ENCODE results near the gene ITGB3BP. TPM values are rescaled to one million over a fixed set of nuclear protein-coding genes. Genes with fewer than 3 reads are reported as not detected.
"Not testable (repeated sequence)": the region's sequence is repeated elsewhere in the genome, so short reads cannot be mapped to it uniquely, and the experiment has no call there.

ITGB3BP gene, protein sequence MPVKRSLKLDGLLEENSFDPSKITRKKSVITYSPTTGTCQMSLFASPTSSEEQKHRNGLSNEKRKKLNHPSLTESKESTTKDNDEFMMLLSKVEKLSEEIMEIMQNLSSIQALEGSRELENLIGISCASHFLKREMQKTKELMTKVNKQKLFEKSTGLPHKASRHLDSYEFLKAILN
- 10 to 100 TPM; 22.3 to 49.5 (median 32.4) TPM for polyA plus RNA-seq (ENCODE audit: low read depth in 6 of 6)

DNA sequence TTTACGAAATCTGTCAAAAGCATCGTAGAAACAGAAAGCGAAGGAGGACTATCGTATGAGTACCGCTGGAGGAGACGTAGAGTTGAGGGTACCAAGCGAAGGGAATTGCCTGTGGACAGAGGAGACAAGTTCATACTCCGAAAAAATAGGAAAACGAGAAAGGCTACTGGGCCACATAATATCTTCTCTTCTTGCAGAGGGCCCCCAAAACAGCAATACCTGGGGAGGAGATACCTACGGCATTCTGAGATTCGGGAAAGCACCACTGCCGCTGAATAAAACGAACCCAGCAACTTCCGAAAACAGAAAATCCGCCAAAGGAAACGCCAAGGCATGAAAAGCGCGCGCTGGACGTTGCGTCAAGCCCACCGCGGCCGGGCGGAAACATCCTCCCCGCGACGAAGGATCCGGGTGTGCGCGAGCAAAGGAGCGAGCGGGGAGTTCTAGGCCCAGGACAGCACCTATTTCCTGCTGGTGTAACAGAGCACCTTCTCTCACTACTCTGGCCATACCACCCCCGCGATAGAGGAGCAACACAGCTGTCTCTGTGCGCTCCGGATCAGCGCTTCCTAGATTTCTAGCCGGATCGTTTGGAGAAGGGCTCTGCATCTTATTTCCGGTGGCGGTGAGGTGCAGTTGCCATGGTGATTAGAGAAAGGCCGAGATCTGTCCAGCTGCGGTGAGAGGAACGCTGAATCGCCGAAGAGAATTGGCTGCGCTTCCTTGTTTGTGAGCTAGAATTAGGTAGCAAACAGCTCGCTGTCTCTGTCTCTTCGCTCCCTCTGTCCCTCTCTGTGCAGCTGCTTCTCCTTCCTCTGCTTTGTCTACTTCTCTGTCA is at the start of gene ITGB3BP, which contains the start of gene EFCAB7:
Gene ITGB3BP, minus strand, starts transcription at position 335 of the 838 bp plus-strand sequence. Its CDS starts 92 bp downstream, at position 243.
Gene EFCAB7, plus strand, starts transcription at position 635 of the 838 bp plus-strand sequence. CDS start 2,048 bp downstream, outside the sequence.
- Mint-ChIP-seq H3K4me3 (peak within 1 kb of the TSS; percentile 89 to 99 (median 96)), H3K36me3 (no peaks in the 10 kb centered on the region), H3K27me3 (no peaks in the 10 kb centered on the region), H3K9me3 (no peaks in the 10 kb centered on the region), H3K4me1 (peaks cover 3 to 25% (median 22%) of the 10 kb centered on the region in 3 donors), H3K27ac (peak within 1 kb of the TSS; percentile 94 to 99 (median 98))
- ATAC-seq (ENCODE audit: low read depth in 2 of 2) (peak; percentile 79 to 82), DNase-seq (peak; percentile 83)

DNA sequence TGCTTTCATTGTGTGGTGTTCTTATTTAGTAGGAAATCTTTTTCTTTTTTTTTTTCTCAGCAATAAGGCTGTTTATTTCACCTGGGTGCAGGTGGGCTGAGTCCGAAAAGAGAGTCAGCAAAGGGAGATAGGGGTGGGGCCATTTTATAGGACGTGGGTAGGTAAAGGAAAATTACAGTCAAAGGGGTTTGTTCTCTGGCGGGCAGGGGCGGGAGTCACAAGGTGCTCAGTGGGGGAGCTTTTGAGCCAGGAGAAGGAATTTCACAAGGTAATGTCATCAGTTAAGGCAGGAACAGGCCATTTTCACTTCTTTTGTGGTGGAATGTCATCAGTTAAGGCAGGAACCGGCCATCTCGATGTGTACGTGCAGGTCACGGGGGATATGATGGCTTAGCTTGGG is 49.7 kb upstream of the ITGB3BP start:
- H3K27me3 Mint-ChIP-seq; H3K4me3 Mint-ChIP-seq; H3K4me1 Mint-ChIP-seq; H3K36me3 Mint-ChIP-seq; ATAC-seq (ENCODE audit: low read depth in 2 of 2); H3K9me3 Mint-ChIP-seq; DNase-seq: not testable (repeated sequence)
- peak overlapping the region in 2 of 6 donors; percentile 4 to 43 for H3K27ac Mint-ChIP-seq

DNA sequence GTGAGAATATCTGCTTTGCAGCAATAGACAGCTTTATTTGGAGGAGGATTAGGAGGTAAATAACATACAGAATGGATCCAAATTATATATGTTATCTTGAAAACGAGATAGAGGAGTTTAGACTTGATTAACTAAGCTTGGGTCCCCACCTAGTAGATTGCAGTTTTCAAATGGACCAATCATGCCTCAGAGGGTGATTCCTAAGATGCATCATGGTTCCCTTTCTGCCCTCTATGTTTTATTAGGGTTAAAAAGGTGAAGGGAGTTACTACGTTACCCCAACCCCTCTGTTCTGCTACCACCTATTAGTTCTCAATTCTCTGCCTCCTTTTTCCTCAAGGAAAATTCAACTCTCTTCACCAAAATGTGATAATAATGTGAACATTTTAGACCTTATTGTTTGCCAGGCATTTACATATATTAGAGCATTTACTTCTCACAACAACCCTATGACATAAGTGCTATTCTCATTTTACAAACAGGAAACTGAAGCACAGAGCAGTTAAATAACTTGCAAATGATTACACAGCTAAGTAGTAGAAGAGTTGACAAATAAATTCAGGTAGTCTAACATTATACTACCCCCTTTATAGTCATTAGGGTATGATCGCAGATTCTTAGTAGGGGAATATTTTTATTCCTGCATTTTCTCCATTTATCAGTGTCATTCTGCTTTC is 46.8 kb upstream of the ITGB3BP start:
- ATAC-seq (ENCODE audit: low read depth in 2 of 2): no peak
- Mint-ChIP-seq H3K27me3 (no peaks in the 10 kb centered on the region), H3K4me1 (no peaks in the 10 kb centered on the region), H3K9me3 (no peaks in the 10 kb centered on the region), H3K4me3 (no peak overlapping the region), H3K27ac (peak overlapping the region in 1 of 6 donors; percentile 4), H3K36me3 (peaks cover 0 to 7% of the 10 kb centered on the region in 2 donors)
- no peak for DNase-seq

DNA sequence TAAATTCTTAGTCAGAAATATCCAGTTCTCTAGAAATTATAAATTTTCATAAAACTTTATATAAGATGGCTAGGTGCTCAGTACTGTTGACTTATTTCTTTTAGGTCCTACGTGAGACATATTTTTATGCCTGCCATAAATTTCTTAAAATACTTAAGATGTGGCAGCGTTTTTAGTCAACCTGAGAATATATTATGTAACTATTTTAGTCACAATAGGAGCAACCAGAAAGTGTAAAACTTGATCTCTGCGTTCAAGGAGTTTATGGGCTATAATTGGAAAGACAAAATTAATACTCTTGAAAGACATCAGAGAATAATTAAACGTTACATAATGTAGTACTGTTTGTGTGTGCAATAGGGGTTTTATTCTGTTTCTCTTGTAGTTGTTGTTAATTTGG is 46.0 kb upstream of the ITGB3BP start:
- Mint-ChIP-seq H3K27ac (no peak overlapping the region), H3K9me3 (peaks cover 0 to 1% (median 0%) of the 10 kb centered on the region in 7 donors)
- DNase-seq: no peak

DNA sequence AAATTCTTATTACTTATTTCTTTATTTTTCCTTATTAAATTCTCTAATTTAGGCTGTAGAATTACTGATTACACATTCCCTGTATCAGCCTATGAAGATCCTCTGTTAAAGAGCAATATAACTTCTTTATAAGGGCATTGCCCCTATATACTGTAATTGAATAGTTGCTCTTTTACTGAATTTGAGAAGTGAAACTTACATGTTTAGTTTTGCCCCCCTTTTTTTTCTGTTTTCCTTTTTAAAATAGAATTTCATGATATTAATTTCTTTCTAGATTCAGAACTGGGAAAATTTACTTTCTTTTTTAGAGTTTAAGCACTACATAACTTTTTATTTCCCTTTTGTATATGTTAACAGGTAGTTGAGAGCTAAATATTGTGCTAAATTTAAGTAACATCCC is 40.7 kb upstream of the ITGB3BP start:
- peak; percentile 36 to 41 for ATAC-seq (ENCODE audit: low read depth in 2 of 2)
- DNase-seq: no peak
- H3K27me3 Mint-ChIP-seq: no peaks in the 10 kb centered on the region
- H3K9me3 Mint-ChIP-seq: peaks cover 0 to 1% (median 0%) of the 10 kb centered on the region in 7 donors
- H3K4me3 Mint-ChIP-seq: no peak overlapping the region
- peak overlapping the region in 1 of 6 donors; percentile 60 for H3K27ac Mint-ChIP-seq
- peaks cover 0 to 5% (median 0%) of the 10 kb centered on the region in 3 donors for H3K4me1 Mint-ChIP-seq
- H3K36me3 Mint-ChIP-seq: peaks cover 0 to 21% of the 10 kb centered on the region in 2 donors

More for the DNA sequence above, 46.0 kb upstream of the ITGB3BP start:
- Mint-ChIP-seq H3K4me1 (no peaks in the 10 kb centered on the region), H3K36me3 (peaks cover 0 to 7% of the 10 kb centered on the region in 2 donors), H3K4me3 (no peak overlapping the region), H3K27me3 (no peaks in the 10 kb centered on the region)
- no peak for ATAC-seq (ENCODE audit: low read depth in 2 of 2)

DNA sequence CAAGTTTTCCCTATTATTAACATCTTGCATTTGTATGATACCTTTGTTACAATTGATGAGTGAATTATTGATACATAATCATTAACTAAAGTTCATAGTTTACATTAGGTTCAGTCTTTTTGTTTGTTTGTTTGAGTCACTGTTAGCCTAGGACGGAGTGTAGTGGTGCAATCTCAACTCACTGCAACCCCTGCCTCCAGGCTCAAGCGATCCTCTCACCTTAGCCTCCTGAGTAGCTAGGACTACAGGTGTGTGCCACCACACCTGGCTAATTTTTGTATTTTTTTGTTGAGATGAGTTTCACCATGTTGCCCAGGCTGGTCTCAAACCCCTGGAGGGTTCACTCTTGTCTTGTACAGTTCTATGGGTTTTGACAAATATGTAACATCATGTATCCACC is 36.3 kb upstream of the ITGB3BP start:
- no peak overlapping the region for H3K4me3 Mint-ChIP-seq
- H3K4me1 Mint-ChIP-seq: peaks cover 0 to 9% (median 0%) of the 10 kb centered on the region in 3 donors
- peaks cover 0 to 14% of the 10 kb centered on the region in 2 donors for H3K36me3 Mint-ChIP-seq
- peaks cover 0 to 1% (median 0%) of the 10 kb centered on the region in 7 donors for H3K9me3 Mint-ChIP-seq
- H3K27ac Mint-ChIP-seq: no peak overlapping the region
- no peaks in the 10 kb centered on the region for H3K27me3 Mint-ChIP-seq
- ATAC-seq (ENCODE audit: low read depth in 2 of 2) (no peak), DNase-seq (no peak)

DNA sequence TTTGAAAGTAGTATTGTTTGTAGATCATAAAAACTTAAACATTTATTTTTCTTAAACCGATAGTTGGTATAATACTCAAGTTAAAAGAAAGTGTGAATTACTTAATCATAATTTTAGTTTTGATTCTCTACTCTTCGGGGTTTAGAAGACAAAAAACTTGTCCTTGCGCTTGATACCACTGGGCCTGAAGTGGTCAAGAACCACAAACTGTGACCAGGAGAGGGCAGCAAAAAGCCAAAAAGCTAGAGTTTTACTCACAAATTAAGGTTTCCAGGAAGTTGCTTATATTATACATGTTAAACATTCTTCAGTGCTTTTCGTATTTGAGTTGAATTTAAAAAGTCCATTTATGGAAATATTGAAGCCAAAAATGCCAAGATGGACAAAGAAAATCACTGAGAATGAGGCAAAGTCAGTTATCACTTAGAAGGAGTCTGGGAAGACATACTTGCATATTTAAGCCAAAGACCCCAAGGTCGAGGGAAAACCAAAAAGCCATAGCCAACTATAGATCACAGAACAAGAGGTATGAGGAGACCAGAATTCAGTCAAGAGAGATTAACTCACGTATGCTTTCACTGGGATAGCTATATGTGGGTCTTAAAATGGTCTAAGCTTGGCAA is 34.5 kb upstream of the ITGB3BP start:
- Mint-ChIP-seq H3K27ac (peak overlapping the region in 1 of 6 donors; percentile 38), H3K27me3 (no peaks in the 10 kb centered on the region), H3K36me3 (peaks cover 0 to 14% of the 10 kb centered on the region in 2 donors), H3K4me3 (no peak overlapping the region), H3K9me3 (no peaks in the 10 kb centered on the region), H3K4me1 (peaks cover 0 to 5% (median 0%) of the 10 kb centered on the region in 3 donors)
- DNase-seq: no peak
- ATAC-seq (ENCODE audit: low read depth in 2 of 2): no peak

DNA sequence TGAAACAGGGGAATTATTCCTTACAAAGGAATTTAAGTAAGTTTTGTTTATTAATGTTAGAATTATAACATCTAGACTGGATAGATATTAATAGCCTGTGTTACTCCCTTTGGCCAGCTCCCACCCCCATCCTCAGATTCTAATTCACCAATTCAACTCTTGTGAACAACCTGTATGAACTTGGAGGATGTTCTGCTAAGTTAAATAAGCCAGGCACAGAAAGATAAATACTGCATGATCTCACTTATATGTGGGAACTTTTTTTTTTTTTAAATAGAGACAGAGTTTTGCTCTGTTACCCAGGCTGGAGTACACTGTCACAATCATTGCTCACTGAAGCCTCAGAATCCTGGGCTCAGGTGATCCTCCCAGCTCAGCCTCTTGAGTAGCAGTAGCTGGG is 32.5 kb upstream of the ITGB3BP start:
- no peaks in the 10 kb centered on the region for H3K9me3 Mint-ChIP-seq
- H3K27ac Mint-ChIP-seq: peak overlapping the region in 2 of 6 donors; percentile 16 to 29
- H3K36me3 Mint-ChIP-seq: peaks cover 0 to 7% of the 10 kb centered on the region in 2 donors
- DNase-seq (no peak), ATAC-seq (ENCODE audit: low read depth in 2 of 2) (no peak)
- H3K27me3 Mint-ChIP-seq: no peaks in the 10 kb centered on the region
- H3K4me3 Mint-ChIP-seq: no peak overlapping the region
- H3K4me1 Mint-ChIP-seq: peaks cover 0 to 5% (median 0%) of the 10 kb centered on the region in 3 donors

DNA sequence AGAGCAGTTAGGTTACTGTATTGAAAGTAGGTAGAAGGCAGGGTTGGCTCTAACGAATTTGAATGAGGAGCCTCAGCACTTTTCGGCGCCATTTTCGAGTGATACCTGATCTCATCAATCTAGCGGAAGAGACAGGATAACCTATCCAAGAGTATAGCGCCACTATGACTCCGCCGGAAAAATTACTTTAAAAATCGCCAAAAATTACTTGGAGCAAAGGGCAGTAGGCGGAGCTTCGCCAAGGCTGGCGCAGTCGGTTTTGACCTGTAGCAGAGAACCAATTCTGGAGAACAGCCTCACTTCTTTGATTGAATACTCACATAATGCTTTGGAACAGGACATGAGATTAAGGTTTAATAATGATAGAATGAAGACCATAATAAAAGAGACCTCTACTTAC is 25.9 kb upstream of the ITGB3BP start:
- Mint-ChIP-seq H3K27ac (peak overlapping the region in 1 of 6 donors; percentile 49), H3K4me1 (no peaks in the 10 kb centered on the region), H3K4me3 (no peak overlapping the region), H3K36me3 (peaks cover 0 to 20% of the 10 kb centered on the region in 2 donors), H3K27me3 (no peaks in the 10 kb centered on the region), H3K9me3 (no peaks in the 10 kb centered on the region)
- DNase-seq: no peak
- no peak for ATAC-seq (ENCODE audit: low read depth in 2 of 2)

DNA sequence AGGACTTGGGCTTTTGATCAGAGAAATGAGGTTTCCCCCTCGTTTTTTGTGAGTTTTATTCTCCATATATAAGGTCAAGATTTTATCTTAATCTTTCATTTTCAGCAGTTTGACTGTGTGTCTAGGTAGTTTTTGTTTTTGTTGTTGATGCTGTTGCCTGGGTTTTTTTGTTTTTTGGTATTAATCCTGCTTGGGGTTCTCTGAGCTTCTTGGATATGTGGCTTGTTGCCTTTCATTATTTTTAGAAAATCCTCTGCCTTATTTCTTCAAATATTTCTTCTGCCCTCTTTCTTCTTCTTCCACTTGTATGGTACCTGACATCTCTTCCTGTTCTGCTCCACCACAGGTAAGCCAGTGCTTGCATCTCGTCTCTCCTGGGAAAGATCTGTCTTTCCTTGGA is 25.3 kb upstream of the ITGB3BP start:
- no peak overlapping the region for H3K4me3 Mint-ChIP-seq
- ATAC-seq (ENCODE audit: low read depth in 2 of 2) (no peak), DNase-seq (no peak)
- H3K9me3 Mint-ChIP-seq: no peaks in the 10 kb centered on the region
- H3K4me1 Mint-ChIP-seq: no peaks in the 10 kb centered on the region
- peaks cover 0 to 20% of the 10 kb centered on the region in 2 donors for H3K36me3 Mint-ChIP-seq
- H3K27ac Mint-ChIP-seq: no peak overlapping the region
- no peaks in the 10 kb centered on the region for H3K27me3 Mint-ChIP-seq

DNA sequence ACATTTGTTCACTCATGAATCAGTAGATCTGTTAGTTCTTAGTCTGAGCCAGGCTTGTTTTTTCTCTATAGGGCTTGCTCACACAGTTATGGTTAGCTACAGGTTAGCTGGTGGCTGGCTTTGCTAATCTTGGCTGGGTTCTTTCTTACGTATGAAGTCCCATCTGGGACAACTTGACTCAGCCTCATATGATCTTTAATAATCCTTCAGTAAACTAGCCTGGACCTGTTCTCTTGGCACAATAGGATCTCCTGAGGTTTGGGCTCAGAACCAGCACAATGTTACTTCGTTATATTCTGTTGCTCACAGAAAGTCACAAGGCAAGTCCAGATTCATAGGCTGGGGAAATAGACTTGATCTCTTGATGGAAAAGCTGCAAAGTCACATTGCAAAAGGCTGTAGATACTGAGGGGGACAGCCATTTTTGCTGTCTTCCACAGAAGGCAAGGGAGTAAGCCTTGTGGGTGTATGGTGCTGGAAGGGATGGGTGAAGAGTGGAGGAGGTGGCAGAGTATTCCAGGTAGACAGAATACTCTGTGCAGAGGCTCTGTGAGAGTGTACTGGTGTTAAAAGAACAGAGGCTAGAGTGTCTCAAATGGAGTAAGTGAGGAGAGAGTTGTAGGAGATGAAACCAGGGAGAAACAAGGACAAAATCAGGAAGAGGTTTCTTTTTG is 24.7 kb upstream of the ITGB3BP start:
- Mint-ChIP-seq H3K27me3 (no peaks in the 10 kb centered on the region), H3K4me1 (no peaks in the 10 kb centered on the region), H3K27ac (no peak overlapping the region), H3K4me3 (no peak overlapping the region), H3K36me3 (peaks cover 0 to 20% of the 10 kb centered on the region in 2 donors), H3K9me3 (no peaks in the 10 kb centered on the region)
- no peak for DNase-seq
- ATAC-seq (ENCODE audit: low read depth in 2 of 2): no peak

DNA sequence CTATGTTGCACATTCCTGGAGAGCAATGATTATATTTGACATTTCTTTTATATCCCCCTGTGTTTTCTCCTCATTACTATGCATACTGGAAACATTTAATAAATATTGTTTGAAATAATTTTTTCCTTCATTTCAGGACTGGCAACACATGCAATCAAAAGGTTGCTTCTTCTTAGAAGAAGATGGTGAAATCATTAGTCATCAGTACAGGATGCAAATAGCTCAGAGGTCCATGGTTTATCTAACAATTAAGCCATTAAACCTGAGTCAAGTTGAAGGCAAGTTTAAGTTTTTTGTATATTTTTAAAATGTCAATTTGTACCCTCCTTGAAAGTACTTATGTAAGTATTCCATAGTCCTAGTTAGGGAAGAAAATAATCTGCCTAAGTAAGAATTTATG is 22.8 kb upstream of the ITGB3BP start:
- Mint-ChIP-seq H3K9me3 (no peaks in the 10 kb centered on the region), H3K36me3 (peaks cover 0 to 20% of the 10 kb centered on the region in 2 donors), H3K27me3 (no peaks in the 10 kb centered on the region), H3K4me1 (no peaks in the 10 kb centered on the region), H3K4me3 (no peak overlapping the region), H3K27ac (no peak overlapping the region)
- ATAC-seq (ENCODE audit: low read depth in 2 of 2) (no peak), DNase-seq (no peak)
